OCI-LY1 (cell line): ENCODE data around the gene MYH1.

Experiments used
- H2AFZ ChIP-seq: fragments of 200-600 bp; sonication (generic), shearing (Covaris generic); 2 replicates; pipeline ENCODE4 v1.6.0; 2014; ENCODE audit warnings: antibody characterized with exemption, mild to moderate bottlenecking, low read length
- H3F3A ChIP-seq: fragments of 200-600 bp; sonication (generic), shearing (Covaris generic); 2 replicates; pipeline ENCODE4 v1.6.0; 2014; ENCODE audit warnings: mild to moderate bottlenecking, antibody characterized with exemption, low read length, moderate library complexity; ENCODE audit not compliant: insufficient read depth
- H3K27ac ChIP-seq: fragments of 200-600 bp; sonication (generic); 2 replicates; pipeline ENCODE4 v1.5.1; 2014; ENCODE audit warnings: low read length, mixed run types, mild to moderate bottlenecking, low read depth; ENCODE audit not compliant: poor library complexity, severe bottlenecking
- H3K27me3 ChIP-seq: fragments of 200-600 bp; sonication (generic); 2 replicates; pipeline ENCODE4 v1.6.0; 2014; ENCODE audit warnings: antibody characterized with exemption, mild to moderate bottlenecking, low read length, moderate library complexity; ENCODE audit not compliant: insufficient read depth
- H3K36me3 ChIP-seq: fragments of 200-600 bp; sonication (generic); 2 replicates; pipeline ENCODE4 v1.6.1; 2014; ENCODE audit warnings: mild to moderate bottlenecking, antibody characterized with exemption, low read length, moderate library complexity, mixed read lengths; ENCODE audit not compliant: insufficient read depth
- H3K4me1 ChIP-seq: fragments of 200-600 bp; sonication (generic); 2 replicates; pipeline ENCODE4 v1.5.1; 2014; ENCODE audit warnings: mild to moderate bottlenecking, low read length, moderate library complexity; ENCODE audit not compliant: insufficient read depth, severe bottlenecking
- H3K4me2 ChIP-seq: fragments of 200-600 bp; sonication (generic), shearing (Covaris generic); 2 replicates; pipeline ENCODE4 v1.6.1; 2014; ENCODE audit warnings: low read length
- H3K4me3 ChIP-seq: fragments of 200-600 bp; sonication (generic); 2 replicates; pipeline ENCODE4 v1.5.1; 2014; ENCODE audit warnings: low read length, low read depth, mild to moderate bottlenecking, mixed read lengths; ENCODE audit not compliant: poor library complexity, severe bottlenecking
- H3K79me2 ChIP-seq: fragments of 200-600 bp; shearing (Covaris generic); 2 replicates; pipeline ENCODE4 v1.6.1; 2016; ENCODE audit warnings: mixed run types, low read length, mixed read lengths; ENCODE audit not compliant: insufficient read depth
- H3K9ac ChIP-seq: fragments of 200-600 bp; sonication (generic), shearing (Covaris generic); 2 replicates; pipeline ENCODE4 v1.6.1; 2014; ENCODE audit warnings: mild to moderate bottlenecking, low read length, mixed read lengths
- H3K9me2 ChIP-seq: fragments of 200-600 bp; sonication (generic), shearing (Covaris generic); 2 replicates; pipeline ENCODE4 v1.6.1; 2014; ENCODE audit warnings: low read depth, mild to moderate bottlenecking, low read length, mixed read lengths
- H3K9me3 ChIP-seq: fragments of 200-600 bp; shearing (Covaris generic); 2 replicates; pipeline ENCODE4 v1.6.1; 2014; ENCODE audit warnings: low read length, mixed read lengths
- H4K20me1 ChIP-seq: fragments of 200-600 bp; sonication (generic), shearing (Covaris generic); 2 replicates; pipeline ENCODE4 v1.6.0; 2016; ENCODE audit warnings: mild to moderate bottlenecking, low read length; ENCODE audit not compliant: insufficient read depth
- CTCF ChIP-seq: fragments of 200-600 bp; sonication (generic), shearing (Covaris generic); IDR thresholded peaks from 2 replicates; pipeline ENCODE4 v1.5.1; 2017; ENCODE audit warnings: mild to moderate bottlenecking, antibody characterized with exemption, low read length, moderate library complexity, mixed read lengths
- EZH2 ChIP-seq: fragments of 200-600 bp; sonication (generic), shearing (Covaris generic); IDR thresholded peaks from 2 replicates; pipeline ENCODE4 v1.8.0; 2017; ENCODE audit warnings: borderline replicate concordance, mixed run types, mild to moderate bottlenecking, antibody characterized with exemption, low read length, moderate library complexity, mixed read lengths

MYH1 gene

GRCh38 chr17:10499950-10500349, 18.4 kb downstream of the MYH1 start:
- H3K79me2 ChIP-seq: no peaks in the 10 kb centered on the region
- no peak overlapping the region for H3K27ac ChIP-seq
- H3K27me3 ChIP-seq: no peaks in the 10 kb centered on the region
- H3K4me3 ChIP-seq: no peak overlapping the region
- H3K36me3 ChIP-seq: no peaks in the 10 kb centered on the region
- H3K4me1 ChIP-seq: no peaks in the 10 kb centered on the region
- no peaks in the 10 kb centered on the region for H3K9me2 ChIP-seq
- no peaks in the 10 kb centered on the region for H3F3A ChIP-seq
- TF ChIP-seq CTCF: no peak
- TF ChIP-seq EZH2: no peak
- no peak overlapping the region for H2AFZ ChIP-seq
- H3K9ac ChIP-seq: no peak overlapping the region
- H3K4me2 ChIP-seq: no peak overlapping the region
- no peaks in the 10 kb centered on the region for H4K20me1 ChIP-seq
- H3K9me3 ChIP-seq: no peaks in the 10 kb centered on the region

- Histone ChIP-seq H3K4me2 (no peak overlapping the region), H3K36me3 (no peaks in the 10 kb centered on the region), H3F3A (no peaks in the 10 kb centered on the region), H2AFZ (no peak overlapping the region), H3K4me1 (no peaks in the 10 kb centered on the region), H3K27me3 (no peaks in the 10 kb centered on the region), H3K9me2 (no peaks in the 10 kb centered on the region), H3K79me2 (no peaks in the 10 kb centered on the region), H3K27ac (no peak overlapping the region), H4K20me1 (no peaks in the 10 kb centered on the region), H3K4me3 (no peak overlapping the region), H3K9me3 (peaks cover 3% of the 10 kb centered on the region; the same call in 1 of the 2 replicates), H3K9ac (no peak overlapping the region)
- TF ChIP-seq EZH2 (no peak), CTCF (no peak)
These were observed 26.3 kb downstream of the MYH1 start for GRCh38 chr17:10492004-10492403.

GRCh38 chr17:10482252-10482651, 36.1 kb downstream of the MYH1 start:
- H3K9ac ChIP-seq: no peak overlapping the region
- no peak overlapping the region for H3K27ac ChIP-seq
- no peaks in the 10 kb centered on the region for H3K9me2 ChIP-seq
- peaks cover 4% of the 10 kb centered on the region; the same call in 1 of the 2 replicates for H3K9me3 ChIP-seq
- no peaks in the 10 kb centered on the region for H3K79me2 ChIP-seq
- H2AFZ ChIP-seq: no peak overlapping the region
- H3K36me3 ChIP-seq: no peaks in the 10 kb centered on the region
- no peaks in the 10 kb centered on the region for H3K27me3 ChIP-seq
- H3K4me3 ChIP-seq: no peak overlapping the region
- no peaks in the 10 kb centered on the region for H3K4me1 ChIP-seq
- TF ChIP-seq CTCF: no peak
- no peak for TF ChIP-seq EZH2
- H3K4me2 ChIP-seq: no peak overlapping the region
- no peaks in the 10 kb centered on the region for H4K20me1 ChIP-seq
- H3F3A ChIP-seq: no peaks in the 10 kb centered on the region
